ENCODE data around the gene ENGASE.

DNA sequence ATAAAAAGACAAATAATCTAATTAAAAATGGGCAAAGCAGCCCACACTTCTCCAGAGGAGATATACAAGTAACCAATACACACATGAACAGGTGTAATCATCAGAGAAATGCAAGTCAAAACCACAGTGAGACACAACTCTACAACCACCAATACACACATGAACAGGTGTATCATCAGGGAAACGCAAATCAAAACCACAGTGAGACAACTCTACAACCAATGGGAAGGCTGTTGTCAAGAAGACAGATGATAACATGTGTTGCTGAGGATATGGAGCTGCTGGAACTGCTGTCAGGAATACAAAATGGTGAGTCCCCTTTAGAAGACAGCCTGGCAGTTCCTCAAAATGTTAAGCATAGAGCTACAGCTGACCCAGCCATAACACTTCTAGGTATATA is 22.5 kb upstream of the ENGASE start:
- no peak for TF ChIP-seq POLR2A (IDR thresholded peaks at IDR 0.05; ENCODE audit: low read depth)
- TF ChIP-seq, protein P1, sequence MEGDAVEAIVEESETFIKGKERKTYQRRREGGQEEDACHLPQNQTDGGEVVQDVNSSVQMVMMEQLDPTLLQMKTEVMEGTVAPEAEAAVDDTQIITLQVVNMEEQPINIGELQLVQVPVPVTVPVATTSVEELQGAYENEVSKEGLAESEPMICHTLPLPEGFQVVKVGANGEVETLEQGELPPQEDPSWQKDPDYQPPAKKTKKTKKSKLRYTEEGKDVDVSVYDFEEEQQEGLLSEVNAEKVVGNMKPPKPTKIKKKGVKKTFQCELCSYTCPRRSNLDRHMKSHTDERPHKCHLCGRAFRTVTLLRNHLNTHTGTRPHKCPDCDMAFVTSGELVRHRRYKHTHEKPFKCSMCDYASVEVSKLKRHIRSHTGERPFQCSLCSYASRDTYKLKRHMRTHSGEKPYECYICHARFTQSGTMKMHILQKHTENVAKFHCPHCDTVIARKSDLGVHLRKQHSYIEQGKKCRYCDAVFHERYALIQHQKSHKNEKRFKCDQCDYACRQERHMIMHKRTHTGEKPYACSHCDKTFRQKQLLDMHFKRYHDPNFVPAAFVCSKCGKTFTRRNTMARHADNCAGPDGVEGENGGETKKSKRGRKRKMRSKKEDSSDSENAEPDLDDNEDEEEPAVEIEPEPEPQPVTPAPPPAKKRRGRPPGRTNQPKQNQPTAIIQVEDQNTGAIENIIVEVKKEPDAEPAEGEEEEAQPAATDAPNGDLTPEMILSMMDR (IDR thresholded peaks at IDR 0.05): no peak
